MM.1S (cell line): ENCODE measurements around the gene SELENBP1.

Experiments
- DNase-seq: peaks from one replicate; pipeline ENCODE4 v3.0.0-alpha.2; 2015
- H2AFZ ChIP-seq: fragments of 300-600 bp; sonication (generic); 2 replicates; pipeline ENCODE4 v1.6.0; 2016; ENCODE audit warnings: antibody characterized with exemption, low read length
- H3F3A ChIP-seq: fragments of 300-600 bp; sonication (generic); 2 replicates; pipeline ENCODE4 v1.6.1; 2016; ENCODE audit warnings: mild to moderate bottlenecking, antibody characterized with exemption, low read length, moderate library complexity, mixed read lengths; ENCODE audit not compliant: insufficient read depth
- H3K27ac ChIP-seq: fragments of 300-600 bp; sonication (generic); 2 replicates; pipeline ENCODE4 v1.5.1; 2016; ENCODE audit warnings: mild to moderate bottlenecking, low read length
- H3K27me3 ChIP-seq: fragments of 300-600 bp; sonication (generic); replicated peaks from 2 replicates; pipeline ENCODE4 v1.6.0; 2016; ENCODE audit warnings: low read length; ENCODE audit not compliant: insufficient read depth
- H3K36me3 ChIP-seq: fragments of 300-600 bp; sonication (generic); replicated peaks from 2 replicates; pipeline ENCODE4 v1.6.1; 2016; ENCODE audit warnings: mild to moderate bottlenecking, low read length, mixed read lengths; ENCODE audit not compliant: insufficient read depth
- H3K4me1 ChIP-seq: fragments of 300-600 bp; sonication (generic); 2 replicates; pipeline ENCODE4 v1.6.1; 2016; ENCODE audit warnings: low read length, mixed read lengths
- H3K4me2 ChIP-seq: fragments of 300-600 bp; sonication (generic); 2 replicates; pipeline ENCODE4 v1.6.0; 2016; ENCODE audit warnings: low read depth, low read length
- H3K4me3 ChIP-seq: fragments of 300-600 bp; sonication (generic); 2 replicates; pipeline ENCODE4 v1.5.1; 2016; ENCODE audit warnings: low read length, mixed read lengths
- H3K79me2 ChIP-seq: fragments of 300-600 bp; sonication (generic); 2 replicates; pipeline ENCODE4 v1.6.1; 2016; ENCODE audit warnings: mixed run types, low read length, mixed read lengths
- H3K9ac ChIP-seq: fragments of 300-600 bp; sonication (generic); 2 replicates; pipeline ENCODE4 v1.6.1; 2016; ENCODE audit warnings: low read length, mixed read lengths
- H3K9me2 ChIP-seq: fragments of 300-600 bp; sonication (generic); replicated peaks from 2 replicates; pipeline ENCODE4 v1.6.1; 2016; ENCODE audit warnings: mild to moderate bottlenecking, low read length, mixed read lengths; ENCODE audit not compliant: insufficient read depth
- H3K9me3 ChIP-seq: fragments of 300-600 bp; sonication (generic); replicated peaks from 2 replicates; pipeline ENCODE4 v1.6.1; 2016; ENCODE audit warnings: mild to moderate bottlenecking, low read length, mixed read lengths; ENCODE audit not compliant: insufficient read depth
- H4K20me1 ChIP-seq: fragments of 300-600 bp; sonication (generic); 2 replicates; pipeline ENCODE4 v1.6.1; 2016; ENCODE audit warnings: mild to moderate bottlenecking, low read length, moderate library complexity, mixed read lengths; ENCODE audit not compliant: insufficient read depth
- CTCF ChIP-seq: fragments of 300-600 bp; sonication (generic); IDR thresholded peaks from 2 replicates; pipeline ENCODE4 v1.5.1; 2016; ENCODE audit warnings: antibody characterized with exemption, low read length, mixed read lengths
- EZH2 ChIP-seq: fragments of 300-600 bp; sonication (generic); optimal IDR thresholded peaks from 2 replicates; pipeline ENCODE3; 2017; ENCODE audit warnings: low read depth, mild to moderate bottlenecking, antibody characterized with exemption, low read length, mixed read lengths
- EZH2phosphoT487 ChIP-seq: fragments of 300-600 bp; sonication (generic); IDR thresholded peaks from 2 replicates; pipeline ENCODE4 v1.6.1; 2018; ENCODE audit warnings: antibody characterized with exemption, low read length

The SELENBP1 gene

GRCh38 chr1:151407304-151407703 lies 34.8 kb upstream of the SELENBP1 start:
- TF ChIP-seq CTCF (no peak), EZH2phosphoT487 (no peak), EZH2 (no peak)
- H3K4me1 ChIP-seq, result 0 out of 2 replicates have a peak, but pooled peaks cover 6% of the 10 kb centered on the region
- H3K4me3 ChIP-seq, result no peak overlapping the region
- DNase-seq, result no peak
- no peak overlapping the region for H3K4me2 ChIP-seq
- no peaks in the 10 kb centered on the region for H3K9me3 ChIP-seq
- H3K79me2 ChIP-seq, result peaks cover 7% of the 10 kb centered on the region; the same call in 1 of the 2 replicates
- no peak overlapping the region for H3K9ac ChIP-seq
- no peak overlapping the region for H3K27ac ChIP-seq
- H4K20me1 ChIP-seq, result no peaks in the 10 kb centered on the region
- peaks cover 31% of the 10 kb centered on the region for H3F3A ChIP-seq
- H3K36me3 ChIP-seq, result peaks cover 18% of the 10 kb centered on the region
- H2AFZ ChIP-seq, result no peak overlapping the region
- H3K9me2 ChIP-seq, result no peaks in the 10 kb centered on the region
- H3K27me3 ChIP-seq, result no peaks in the 10 kb centered on the region

GRCh38 chr1:151406176-151406575 lies 33.7 kb upstream of the SELENBP1 start:
- no peaks in the 10 kb centered on the region for H3K27me3 ChIP-seq
- H3K4me2 ChIP-seq, result no peak overlapping the region
- no peaks in the 10 kb centered on the region for H3K9me2 ChIP-seq
- H3K4me3 ChIP-seq, result no peak overlapping the region
- no peak overlapping the region for H3K9ac ChIP-seq
- no peaks in the 10 kb centered on the region for H3K9me3 ChIP-seq
- H2AFZ ChIP-seq, result no peak overlapping the region
- no peak for DNase-seq
- H3K36me3 ChIP-seq, result peaks cover 21% of the 10 kb centered on the region
- H3K27ac ChIP-seq, result no peak overlapping the region
- peaks cover 19% of the 10 kb centered on the region for H3K79me2 ChIP-seq
- TF ChIP-seq EZH2, result no peak
- TF ChIP-seq EZH2phosphoT487, result no peak
- TF ChIP-seq CTCF, result no peak
- peaks cover 8% of the 10 kb centered on the region for H3K4me1 ChIP-seq
- H3F3A ChIP-seq, result peaks cover 39% of the 10 kb centered on the region
- H4K20me1 ChIP-seq, result no peaks in the 10 kb centered on the region

GRCh38 chr1:151405187-151405951 lies 32.9 kb upstream of the SELENBP1 start:
- H2AFZ ChIP-seq, result no peak overlapping the region
- H4K20me1 ChIP-seq, result no peaks in the 10 kb centered on the region
- peaks cover 29% of the 10 kb centered on the region for H3K36me3 ChIP-seq
- TF ChIP-seq EZH2 (no peak), EZH2phosphoT487 (no peak), CTCF (no peak)
- DNase-seq, result no peak
- H3K9me2 ChIP-seq, result no peaks in the 10 kb centered on the region
- no peak overlapping the region for H3K4me3 ChIP-seq
- H3K27ac ChIP-seq, result no peak overlapping the region
- no peak overlapping the region for H3K4me2 ChIP-seq
- H3K79me2 ChIP-seq, result peaks cover 27% of the 10 kb centered on the region
- H3K27me3 ChIP-seq, result no peaks in the 10 kb centered on the region
- peaks cover 45% of the 10 kb centered on the region for H3F3A ChIP-seq
- H3K9ac ChIP-seq, result no peak overlapping the region
- H3K9me3 ChIP-seq, result no peaks in the 10 kb centered on the region
- peaks cover 16% of the 10 kb centered on the region for H3K4me1 ChIP-seq
